DND-41 (cell line): ENCODE data around the gene SAMSN1.

Source experiments
- ATAC-seq: fragments of 200-7000 bp; cut with Tn5 transposase; 3 replicates; pipeline ENCODE4 v1.9.1; 2021; ENCODE audit warnings: low read depth; ENCODE audit not compliant: insufficient read depth
- DNase-seq: peaks from one replicate; pipeline ENCODE4 v3.0.0-alpha.2; 2020
- H2AFZ ChIP-seq: 2 replicates; pipeline ENCODE4 v1.6.0; 2012; ENCODE audit warnings: low read depth, low read length
- H3K27ac ChIP-seq: 2 replicates; pipeline ENCODE4 v1.5.1; 2012; ENCODE audit warnings: low read length, inconsistent platforms
- H3K27me3 ChIP-seq: fragments of 200-600 bp; sonication (generic); 2 replicates; pipeline ENCODE4 v1.6.0; 2012; ENCODE audit warnings: low read length, mild to moderate bottlenecking, inconsistent platforms; ENCODE audit not compliant: insufficient read depth, poor library complexity
- H3K36me3 ChIP-seq: 2 replicates; pipeline ENCODE4 v1.5.1; 2012; ENCODE audit warnings: low read length, inconsistent platforms; ENCODE audit not compliant: insufficient read depth
- H3K4me1 ChIP-seq: 2 replicates; pipeline ENCODE4 v1.5.1; 2012; ENCODE audit warnings: mild to moderate bottlenecking, low read length; ENCODE audit not compliant: insufficient read depth
- H3K4me2 ChIP-seq: 2 replicates; pipeline ENCODE4 v1.6.0; 2012; ENCODE audit warnings: mild to moderate bottlenecking, moderate library complexity, low read length, inconsistent platforms; ENCODE audit not compliant: insufficient read depth
- H3K4me3 ChIP-seq, 2 experiments: fragments of 200-600 bp in 1 of 2; shearing (Covaris generic) in 1 of 2; 2 replicates each; pipeline ENCODE4 v1.5.1; 2012 to 2016; ENCODE audit warnings: inconsistent platforms in 2 of 2, low read length in 2 of 2, mild to moderate bottlenecking in 2 of 2, low read depth in 1 of 2, moderate library complexity in 1 of 2
- H3K79me2 ChIP-seq: 2 replicates; pipeline ENCODE4 v1.6.0; 2012; ENCODE audit warnings: low read length, inconsistent platforms; ENCODE audit not compliant: insufficient read depth
- H3K9ac ChIP-seq: 2 replicates; pipeline ENCODE4 v1.6.0; 2012; ENCODE audit warnings: low read depth, mild to moderate bottlenecking, inconsistent platforms, low read length, moderate library complexity
- H3K9me3 ChIP-seq: 2 replicates; pipeline ENCODE4 v1.5.1; 2012; ENCODE audit warnings: low read length, moderate library complexity, mild to moderate bottlenecking, inconsistent platforms; ENCODE audit not compliant: insufficient read depth, severe bottlenecking
- H4K20me1 ChIP-seq: 2 replicates; pipeline ENCODE4 v1.6.0; 2012; ENCODE audit warnings: low read length; ENCODE audit not compliant: insufficient read depth
- CTCF ChIP-seq: IDR thresholded peaks from 2 replicates; pipeline ENCODE4 v1.5.1; 2012; ENCODE audit warnings: borderline replicate concordance, low read length, moderate library complexity, mild to moderate bottlenecking; ENCODE audit not compliant: poor library complexity, severe bottlenecking; ENCODE audit errors: extremely low read depth
- EZH2 ChIP-seq: IDR thresholded peaks from 3 replicates; pipeline ENCODE4 v1.6.1; 2012; ENCODE audit warnings: borderline replicate concordance, low read depth, mild to moderate bottlenecking, moderate library complexity, low read length, inconsistent platforms; ENCODE audit not compliant: severe bottlenecking

The SAMSN1 gene

DNA sequence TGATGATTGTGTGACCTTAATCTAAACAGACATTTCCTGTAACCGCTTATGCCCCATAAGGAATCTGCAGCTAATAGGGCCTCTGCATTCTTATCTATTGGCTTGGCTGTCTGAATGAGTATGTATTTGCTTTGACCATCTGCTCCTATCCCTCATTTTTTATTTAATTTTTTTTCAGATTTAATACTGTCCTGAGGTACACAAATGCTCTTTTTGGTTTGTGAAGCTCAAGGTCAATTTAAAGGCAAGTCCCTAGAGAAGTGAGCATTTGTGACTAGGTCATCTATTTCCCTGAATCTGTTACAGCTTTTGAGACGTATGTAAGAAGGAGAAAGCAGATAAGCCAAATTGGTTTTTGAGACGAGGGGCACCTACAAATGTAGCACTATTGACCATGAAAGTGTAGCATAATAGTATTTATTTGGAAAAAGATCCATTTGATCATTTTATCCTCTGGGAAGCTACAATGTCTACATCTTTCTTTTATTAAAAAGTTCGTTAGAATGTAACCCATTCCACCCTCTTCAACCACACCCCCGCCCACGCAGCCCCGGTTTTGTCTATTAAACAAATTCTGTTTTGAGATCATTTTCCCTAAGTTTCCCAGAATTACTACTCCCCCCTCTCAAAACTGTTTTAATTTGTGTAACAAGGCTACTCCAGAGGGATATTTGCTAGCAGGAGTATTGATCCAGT lies 93.9 kb downstream of the SAMSN1 start:
- DNase-seq (no peak), ATAC-seq (no peak)
- H3K9me3 ChIP-seq = no peaks in the 10 kb centered on the region
- H4K20me1 ChIP-seq = no peaks in the 10 kb centered on the region
- H3K79me2 ChIP-seq = no peaks in the 10 kb centered on the region
- no peaks in the 10 kb centered on the region for H3K36me3 ChIP-seq
- no peak overlapping the region for H2AFZ ChIP-seq
- H3K27me3 ChIP-seq = no peaks in the 10 kb centered on the region
- TF ChIP-seq EZH2 = no peak
- no peak for TF ChIP-seq CTCF
- no peak overlapping the region for H3K9ac ChIP-seq
- H3K27ac ChIP-seq = no peak overlapping the region
- H3K4me3 ChIP-seq = no peak overlapping the region
- no peak overlapping the region for H3K4me2 ChIP-seq
- peaks cover 9% of the 10 kb centered on the region for H3K4me1 ChIP-seq

DNA sequence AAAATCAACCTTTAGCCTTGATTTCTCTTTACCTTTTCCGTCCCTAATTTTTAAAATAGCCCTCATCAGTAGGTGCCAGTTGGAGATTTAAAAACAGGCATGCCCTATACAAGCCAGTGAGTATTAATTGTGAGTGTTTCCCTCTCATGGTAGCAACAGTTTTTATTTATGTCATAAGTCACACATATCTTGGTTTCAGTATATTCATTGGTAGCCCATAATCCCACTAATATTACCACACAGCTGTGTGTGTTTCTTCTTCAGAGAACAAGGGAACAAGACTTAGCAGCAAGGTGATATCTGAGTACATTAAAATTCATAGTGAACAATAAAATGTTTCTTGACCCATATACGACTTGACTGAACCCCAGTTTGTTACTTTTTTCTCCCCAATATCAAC lies 94.6 kb downstream of the SAMSN1 start:
- no peak overlapping the region for H3K4me3 ChIP-seq
- no peak for TF ChIP-seq EZH2
- H3K9ac ChIP-seq = no peak overlapping the region
- H3K27me3 ChIP-seq = no peaks in the 10 kb centered on the region
- no peak for ATAC-seq
- H2AFZ ChIP-seq = no peak overlapping the region
- no peak overlapping the region for H3K27ac ChIP-seq
- H4K20me1 ChIP-seq = no peaks in the 10 kb centered on the region
- peaks cover 9% of the 10 kb centered on the region for H3K4me1 ChIP-seq
- H3K36me3 ChIP-seq = no peaks in the 10 kb centered on the region
- H3K9me3 ChIP-seq = no peaks in the 10 kb centered on the region
- DNase-seq = no peak
- no peak overlapping the region for H3K4me2 ChIP-seq
- H3K79me2 ChIP-seq = no peaks in the 10 kb centered on the region

- Histone ChIP-seq H3K4me3 (no peak overlapping the region), H3K9me3 (no peaks in the 10 kb centered on the region)
These were observed 97.3 kb downstream of the SAMSN1 start for GRCh38 chr21:14448784-14449183.

GRCh38 chr21:14438211-14438610 lies 107.9 kb downstream of the SAMSN1 start:
- Histone ChIP-seq H3K79me2 (no peaks in the 10 kb centered on the region), H3K36me3 (no peaks in the 10 kb centered on the region), H4K20me1 (no peaks in the 10 kb centered on the region), H2AFZ (no peak overlapping the region), H3K9ac (no peak overlapping the region), H3K4me2 (no peak overlapping the region), H3K4me1 (no peaks in the 10 kb centered on the region), H3K4me3 (no peak overlapping the region), H3K9me3 (no peaks in the 10 kb centered on the region), H3K27me3 (no peaks in the 10 kb centered on the region), H3K27ac (no peak overlapping the region)
- DNase-seq = no peak
- no peak for ATAC-seq
- TF ChIP-seq EZH2 (no peak), CTCF (no peak)

More at GRCh38 chr21:14448784-14449183, 97.3 kb downstream of the SAMSN1 start:
- Histone ChIP-seq H3K27ac (no peak overlapping the region), H2AFZ (0 out of 2 replicates have a peak overlapping the region, but pooled peaks have one; percentile 29), H3K9ac (no peak overlapping the region), H3K4me1 (no peaks in the 10 kb centered on the region), H3K79me2 (no peaks in the 10 kb centered on the region), H3K27me3 (no peaks in the 10 kb centered on the region), H4K20me1 (no peaks in the 10 kb centered on the region), H3K36me3 (no peaks in the 10 kb centered on the region), H3K4me2 (no peak overlapping the region)
- ATAC-seq = peak; percentile 72
- no peak for DNase-seq
- TF ChIP-seq EZH2 = no peak
- no peak for TF ChIP-seq CTCF
